Measurements from ENCODE around the gene CYBB.

CYBB gene

DNA sequence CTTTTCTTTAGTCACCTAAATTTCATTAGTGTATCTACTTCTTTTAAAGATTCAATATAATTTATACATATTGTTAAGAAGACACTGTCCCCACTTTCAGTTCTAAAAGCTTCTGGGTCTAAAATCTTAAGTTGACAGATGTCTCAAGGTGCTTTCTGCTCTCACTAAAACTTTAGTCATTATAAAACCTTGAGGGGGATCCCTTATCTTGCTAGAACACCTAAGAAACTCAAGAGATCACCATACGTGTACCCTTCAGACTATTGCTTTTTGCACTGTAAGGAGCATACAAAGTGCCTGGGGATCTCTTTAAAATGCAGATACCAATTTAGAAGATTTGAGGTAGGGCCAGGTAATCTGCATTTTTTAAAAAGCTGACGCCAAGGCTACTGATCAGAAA, 30.1 kb downstream of the CYBB start:
- in situ Hi-C loops (cut with MboI; ENCODE audit: low sequenced_read_pairs, unreplicated experiment): no loop called here
- TF ChIP-seq, protein P1, sequence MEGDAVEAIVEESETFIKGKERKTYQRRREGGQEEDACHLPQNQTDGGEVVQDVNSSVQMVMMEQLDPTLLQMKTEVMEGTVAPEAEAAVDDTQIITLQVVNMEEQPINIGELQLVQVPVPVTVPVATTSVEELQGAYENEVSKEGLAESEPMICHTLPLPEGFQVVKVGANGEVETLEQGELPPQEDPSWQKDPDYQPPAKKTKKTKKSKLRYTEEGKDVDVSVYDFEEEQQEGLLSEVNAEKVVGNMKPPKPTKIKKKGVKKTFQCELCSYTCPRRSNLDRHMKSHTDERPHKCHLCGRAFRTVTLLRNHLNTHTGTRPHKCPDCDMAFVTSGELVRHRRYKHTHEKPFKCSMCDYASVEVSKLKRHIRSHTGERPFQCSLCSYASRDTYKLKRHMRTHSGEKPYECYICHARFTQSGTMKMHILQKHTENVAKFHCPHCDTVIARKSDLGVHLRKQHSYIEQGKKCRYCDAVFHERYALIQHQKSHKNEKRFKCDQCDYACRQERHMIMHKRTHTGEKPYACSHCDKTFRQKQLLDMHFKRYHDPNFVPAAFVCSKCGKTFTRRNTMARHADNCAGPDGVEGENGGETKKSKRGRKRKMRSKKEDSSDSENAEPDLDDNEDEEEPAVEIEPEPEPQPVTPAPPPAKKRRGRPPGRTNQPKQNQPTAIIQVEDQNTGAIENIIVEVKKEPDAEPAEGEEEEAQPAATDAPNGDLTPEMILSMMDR (IDR thresholded peaks at IDR 0.05; ENCODE audit: borderline replicate concordance, control extremely low read depth, extremely low read depth, insufficient read depth, missing control alignments): no peak
- no peak for DNase-seq (ENCODE audit: low spot score)

DNA sequence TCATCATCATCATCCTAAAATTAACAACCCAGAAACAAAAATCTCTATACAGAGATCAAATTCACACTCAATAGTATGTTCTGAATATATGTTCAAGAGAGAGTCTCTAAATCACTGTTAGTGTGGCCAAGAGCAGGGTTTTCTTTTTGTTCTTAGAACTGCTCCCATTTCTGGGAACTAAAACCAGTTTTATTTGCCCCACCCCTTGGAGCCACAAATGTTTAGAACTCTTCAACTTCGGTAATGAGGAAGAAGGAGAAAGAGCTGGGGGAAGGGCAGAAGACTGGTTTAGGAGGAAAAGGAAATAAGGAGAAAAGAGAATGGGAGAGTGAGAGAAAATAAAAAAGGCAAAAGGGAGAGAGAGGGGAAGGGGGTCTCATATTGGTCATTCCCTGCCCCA, 32.3 kb downstream of the CYBB start:
- TF ChIP-seq, protein P1 (IDR thresholded peaks at IDR 0.05; ENCODE audit: borderline replicate concordance, control extremely low read depth, extremely low read depth, insufficient read depth, missing control alignments): no peak
- DNase-seq (ENCODE audit: low spot score): no peak
- in situ Hi-C loops (cut with MboI; ENCODE audit: low sequenced_read_pairs, unreplicated experiment): no loop called here

DNA sequence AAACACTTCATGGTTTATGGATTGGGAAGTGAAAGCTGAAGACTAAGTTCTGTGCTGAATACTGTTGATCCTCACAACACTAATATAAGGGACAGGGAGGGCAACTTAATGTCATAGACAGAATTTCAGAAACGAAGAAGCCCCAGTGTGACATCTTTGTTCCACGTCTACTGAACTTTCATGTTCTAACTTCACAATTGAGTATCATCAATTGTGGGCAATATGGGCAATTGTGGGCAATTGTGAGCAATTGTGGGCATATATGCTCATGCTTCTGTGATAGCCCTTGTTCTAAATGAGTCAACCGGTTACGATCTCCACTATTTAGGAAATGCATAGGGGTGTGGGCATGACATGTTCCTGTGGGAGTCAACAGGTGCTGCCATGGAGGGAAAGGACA, 33.7 kb downstream of the CYBB start:
- in situ Hi-C loops (cut with MboI; ENCODE audit: low sequenced_read_pairs, unreplicated experiment): no loop called here
- no peak for DNase-seq (ENCODE audit: low spot score)
- TF ChIP-seq, protein P1 (IDR thresholded peaks at IDR 0.05; ENCODE audit: borderline replicate concordance, control extremely low read depth, extremely low read depth, insufficient read depth, missing control alignments): no peak

DNA sequence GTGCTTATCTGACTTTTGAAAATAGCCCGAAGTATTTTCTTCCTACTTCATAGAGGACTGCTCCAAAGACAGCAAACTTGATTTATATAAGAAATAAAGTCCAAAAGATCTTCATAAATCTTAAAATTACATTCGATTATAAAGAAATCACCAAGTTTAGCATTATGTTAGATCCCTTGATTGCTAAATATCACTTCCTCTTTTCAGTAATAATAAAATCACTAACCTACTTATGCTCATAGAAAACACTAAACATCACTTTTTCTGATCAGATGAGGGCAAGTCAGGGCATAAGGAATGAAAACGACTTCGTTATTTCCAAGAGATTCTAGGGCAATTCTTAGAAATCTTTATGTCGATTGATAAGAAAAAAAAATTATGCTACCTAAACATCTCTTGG, 35.5 kb downstream of the CYBB start:
- DNase-seq (ENCODE audit: low spot score): no peak
- TF ChIP-seq, protein P1 (IDR thresholded peaks at IDR 0.05; ENCODE audit: borderline replicate concordance, control extremely low read depth, extremely low read depth, insufficient read depth, missing control alignments): no peak
- in situ Hi-C loops (cut with MboI; ENCODE audit: low sequenced_read_pairs, unreplicated experiment): no loop called here

DNA sequence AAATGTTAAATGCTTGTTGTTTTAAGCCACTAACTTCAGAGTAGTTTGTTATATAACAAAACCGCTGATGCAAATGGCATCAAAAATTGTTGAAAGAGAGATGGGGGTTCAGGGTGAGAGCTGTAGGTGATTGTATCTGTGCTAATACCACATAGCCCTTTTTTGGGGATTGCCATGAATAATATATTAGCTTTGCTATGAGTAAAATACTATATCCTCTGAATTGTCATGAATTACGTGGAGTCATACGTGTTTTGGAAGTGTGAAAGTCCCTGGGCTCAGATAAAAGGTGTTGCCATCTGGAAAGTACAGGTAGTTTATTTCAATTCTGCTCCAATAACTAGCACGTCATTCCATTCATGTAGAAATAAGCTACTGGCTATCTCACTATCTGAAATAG, 36.9 kb downstream of the CYBB start:
- in situ Hi-C loops (cut with MboI; ENCODE audit: low sequenced_read_pairs, unreplicated experiment): no loop called here
- TF ChIP-seq, protein P1 (IDR thresholded peaks at IDR 0.05; ENCODE audit: borderline replicate concordance, control extremely low read depth, extremely low read depth, insufficient read depth, missing control alignments): no peak
- DNase-seq (ENCODE audit: low spot score): no peak

DNA sequence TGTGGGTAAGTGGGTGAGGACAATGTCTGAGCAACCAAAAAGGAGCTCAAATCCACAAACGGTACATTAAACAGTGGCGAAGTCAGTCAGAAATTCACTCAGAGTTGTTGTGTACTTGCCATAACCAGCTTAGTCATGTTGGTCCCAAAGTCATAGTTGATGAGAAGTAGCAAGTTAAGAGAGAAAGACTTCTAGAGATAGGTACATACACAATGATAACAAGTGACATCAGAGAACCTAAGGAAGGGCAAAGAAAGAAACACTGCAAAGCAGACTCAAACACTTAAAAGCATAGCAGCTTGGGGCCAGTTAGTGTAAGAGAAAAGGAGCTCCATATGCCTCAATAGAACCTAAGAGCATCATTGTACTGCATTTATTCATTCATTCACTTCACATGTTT, 37.3 kb downstream of the CYBB start:
- TF ChIP-seq, protein P1 (IDR thresholded peaks at IDR 0.05; ENCODE audit: borderline replicate concordance, control extremely low read depth, extremely low read depth, insufficient read depth, missing control alignments): no peak
- no peak for DNase-seq (ENCODE audit: low spot score)
- in situ Hi-C loops (cut with MboI; ENCODE audit: low sequenced_read_pairs, unreplicated experiment): no loop called here

DNA sequence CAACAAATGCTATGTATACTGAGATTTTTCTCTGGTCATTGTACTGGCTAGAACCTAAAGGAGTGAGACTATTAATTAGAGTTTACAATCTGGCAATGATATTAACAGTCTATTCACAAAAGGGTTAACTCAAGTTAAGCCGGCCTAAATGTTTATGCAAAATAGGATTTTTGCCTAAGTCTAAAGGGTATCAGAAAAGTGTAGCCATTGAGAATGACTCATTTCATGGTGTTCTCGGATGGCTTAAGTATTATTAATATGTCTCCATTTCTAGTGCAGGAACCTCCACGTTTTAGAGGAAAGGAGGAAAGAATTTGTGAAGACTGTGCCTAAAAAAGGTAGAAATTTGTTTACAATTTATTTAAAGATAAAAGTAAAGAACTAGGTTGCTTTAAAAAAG, 37.7 kb downstream of the CYBB start:
- in situ Hi-C loops (cut with MboI; ENCODE audit: low sequenced_read_pairs, unreplicated experiment): no loop called here
- DNase-seq (ENCODE audit: low spot score): no peak
- TF ChIP-seq, protein P1 (IDR thresholded peaks at IDR 0.05; ENCODE audit: borderline replicate concordance, control extremely low read depth, extremely low read depth, insufficient read depth, missing control alignments): no peak
